Camera-type eye (tissue), 1 donor: ENCODE measurements around the gene RSPH4A. TPM values are rescaled to one million over a fixed set of nuclear protein-coding genes. Genes with fewer than 3 reads are reported as not detected.

Experiments used
- total RNA-seq: library from RNA; depleted of rRNA; stranded (reverse); fragments of >200 nt; gene quantifications from one replicate; pipeline ENCODE4 v1.2.3, GENCODE V29; 2014

RSPH4A gene
- 2.8 TPM for total RNA-seq

GRCh38 chr6:116615937-116616736 is at the start of gene RSPH4A:
Gene RSPH4A (plus strand): TSS chr6:116616479. CDS start chr6:116616624, 145 bp downstream.

GRCh38 chr6:116570856-116571682 is 45.2 kb upstream of the RSPH4A start, which contains the start of gene RWDD1:
Gene RWDD1 (plus strand): TSS chr6:116571504. CDS start chr6:116571583, 79 bp downstream.

GRCh38 chr6:116680880-116681672 is 64.8 kb downstream of the RSPH4A start, which contains the start of gene KPNA5:
Gene KPNA5 (plus strand): TSS chr6:116681211. CDS start chr6:116681335, 124 bp downstream.

Other genes with a start within 250 kb of the RSPH4A start
- gene DSE, start 245.5 kb upstream of the RSPH4A start, total RNA-seq: 57.2 TPM
- gene CALHM6, start 155.1 kb upstream of the RSPH4A start, total RNA-seq: 2.5 TPM
- gene CALHM5, start 104.8 kb upstream of the RSPH4A start, total RNA-seq: 3.4 TPM
- 0.38 TPM for gene TRAPPC3L, start 70.8 kb upstream of the RSPH4A start, total RNA-seq
- not detected for gene CALHM4, start 62.7 kb upstream of the RSPH4A start, total RNA-seq
- gene RWDD1, start 45.0 kb upstream of the RSPH4A start, total RNA-seq: 36.6 TPM
- gene ZUP1, start 52.3 kb downstream of the RSPH4A start, total RNA-seq: 25.5 TPM
- 49.8 TPM for gene KPNA5, start 64.7 kb downstream of the RSPH4A start, total RNA-seq
- 5.6 TPM for gene FAM162B, start 149.2 kb downstream of the RSPH4A start, total RNA-seq
- gene GPRC6A, start 212.6 kb downstream of the RSPH4A start, total RNA-seq: not detected